Ovary (tissue), 9 donors: ENCODE results near the gene PTPRK. TPM values are rescaled to one million over a fixed set of nuclear protein-coding genes. Genes with fewer than 3 reads are reported as not detected.

Experiments used
- DNase-seq, 5 donors: peaks; one replicate each; pipeline ENCODE4 v3.0.0-alpha.2; 2019 to 2020
- H3K27ac ChIP-seq, 2 donors: fragments of 200-600 bp; one replicate each; pipeline versions ENCODE4 v1.5.1 to v1.8.0; 2019 to 2022
- H3K27me3 ChIP-seq: fragments of 200-600 bp; one replicate; pipeline ENCODE4 v1.8.0; 2022
- H3K36me3 ChIP-seq: fragments of 200-600 bp; sonication (generic); one replicate; pipeline ENCODE4 v1.5.1; 2019
- H3K4me1 ChIP-seq: one replicate; pipeline ENCODE4 v1.8.1; 2013; ENCODE audit warnings: mild to moderate bottlenecking, moderate library complexity; ENCODE audit not compliant: insufficient read depth
- H3K4me3 ChIP-seq: fragments of 200-600 bp; sonication (generic); one replicate; pipeline ENCODE4 v1.5.1; 2017
- H3K9me3 ChIP-seq, 2 donors: fragments of 200-600 bp in 1 of 2; sonication (generic) in 1 of 2; one replicate each; pipeline versions ENCODE4 v1.5.1 to v1.8.1; 2013 to 2019; ENCODE audit warnings: mild to moderate bottlenecking in 1 of 2, moderate library complexity in 1 of 2
- CTCF ChIP-seq, 3 donors: fragments of 450-650 bp in 2 of 3; fragments of 200-600 bp in 1 of 3; IDR thresholded peaks; one replicate each; pipeline versions ENCODE4 v1.5.1 to v1.8.0; 2016 to 2022; ENCODE audit warnings: antibody characterized with exemption in 3 of 3, mild to moderate bottlenecking in 1 of 3
- EP300 ChIP-seq: sonication (generic); formaldehyde crosslinking; IDR thresholded peaks from one replicate; pipeline ENCODE4 v1.6.1; 2017; ENCODE audit warnings: antibody characterized with exemption
- POLR2A ChIP-seq: fragments of 450-650 bp; IDR thresholded peaks from one replicate; pipeline ENCODE4 v1.6.1; 2017; ENCODE audit warnings: antibody characterized with exemption, mild to moderate bottlenecking, moderate library complexity
- WGBS, 3 donors: extraction: QIAGEN DNeasy Blood & Tissue Kit in 1 of 3; methylation state at CpG; one replicate each; pipeline versions ENCODE4 v1.1.5 to v1.1.7; 2013 to 2017; 5-methylcytosine and 5-hydroxymethylcytosine counted together
- intact Hi-C, 4 donors: fragments of 100-400 bp; cut with DNase I; formaldehyde crosslinking; loops; one replicate each; pipeline versions ENCODE4 v1.11.0 to v1.15.1; 2022 to 2023
- polyA plus RNA-seq, 2 donors: library from polyadenylated mRNA; stranded (reverse); fragments of 200-250 nt in 1 of 2; fragments of 350-450 nt in 1 of 2; fragmentation: Illumina TruSeq in 1 of 2; extraction: RNeasy Lipid Tissue Mini Kit (QIAGEN cat#74804) in 1 of 2; gene quantifications; one replicate each; pipeline ENCODE4 v1.2.3, GENCODE V29; 2013 to 2014
- total RNA-seq, 7 donors: library from RNA; depleted of rRNA in 2 of 7; stranded (reverse); fragments of >200 nt in 2 of 7; fragmentation: NEBNext Ultra II Directional in 3 of 7; extraction: Animal tissue kit (Norgen Biotek cat#: 25700) in 3 of 7; gene quantifications; one replicate each; pipeline versions ENCODE4 v1.1.0 to v1.2.4, GENCODE V29; 2016 to 2023
- donor health status: DM: no; HTN: no; CAD: no; lungs with moderate emphysema.
- donor health status: DM: no; HTN: no; CAD: no.
- donor health status: Bipolar disorder and iron deficiency.
- donor health status: DM: yes; HTN: yes; CAD: no.
- donor health status: DM: no; HTN: no; CAD: no.
- donor health status: DM: yes; HTN: yes; CAD: no.

PTPRK gene
- total and polyA plus RNA-seq, 9 donors, result 24.0 to 50.7 (median 44.1) TPM

- Histone ChIP-seq H3K9me3 (no peaks in the 10 kb centered on the region), H3K4me3 (no peak overlapping the region), H3K27me3 (no peaks in the 10 kb centered on the region), H3K4me1 (peaks cover 4% of the 10 kb centered on the region), H3K36me3 (no peaks in the 10 kb centered on the region), H3K27ac (no peak overlapping the region)
- 18 to 49% (median 23%) methylated on average over 3 of the region's 3 CpGs for WGBS, 3 donors
- DNase-seq, result no peak
- intact Hi-C loops, result no loop called here
- TF ChIP-seq CTCF (IDR thresholded peaks at IDR 0.05) (no peak), POLR2A (no peak)
Observed at GRCh38 chr6:128343706-128344105, 176.7 kb downstream of the PTPRK start.

- Histone ChIP-seq H3K4me1 (peaks cover 5% of the 10 kb centered on the region), H3K9me3 (no peaks in the 10 kb centered on the region), H3K27ac (no peak overlapping the region), H3K36me3 (no peaks in the 10 kb centered on the region), H3K27me3 (no peaks in the 10 kb centered on the region), H3K4me3 (no peak overlapping the region)
- intact Hi-C loops, result no loop called here
- no peak for DNase-seq
- WGBS, 3 donors, result 23 to 46% (median 36%) methylated on average over 1 of the region's 1 CpG
- TF ChIP-seq POLR2A (no peak), CTCF (IDR thresholded peaks at IDR 0.05) (no peak)
Observed at GRCh38 chr6:128339635-128340450, 180.6 kb downstream of the PTPRK start.

GRCh38 chr6:128337619-128338018, 182.8 kb downstream of the PTPRK start:
- intact Hi-C loops, result no loop called here
- Histone ChIP-seq H3K36me3 (no peaks in the 10 kb centered on the region), H3K4me3 (no peak overlapping the region), H3K4me1 (peaks cover 5% of the 10 kb centered on the region), H3K9me3 (no peaks in the 10 kb centered on the region), H3K27me3 (no peaks in the 10 kb centered on the region), H3K27ac (no peak overlapping the region)
- 28 to 57% (median 56%) methylated on average over 1 of the region's 1 CpG for WGBS, 3 donors
- TF ChIP-seq CTCF (IDR thresholded peaks at IDR 0.05) (no peak), POLR2A (no peak), EP300 (no peak)
- no peak for DNase-seq

GRCh38 chr6:128336436-128337095, 183.8 kb downstream of the PTPRK start:
- no peak overlapping the region for H3K27ac ChIP-seq
- peaks cover 5% of the 10 kb centered on the region for H3K4me1 ChIP-seq
- 60 to 61% (median 61%) methylated on average over 3 of the region's 3 CpGs for WGBS, 3 donors
- H3K9me3 ChIP-seq, result no peaks in the 10 kb centered on the region
- DNase-seq, result no peak
- TF ChIP-seq EP300 (no peak), CTCF (IDR thresholded peaks at IDR 0.05) (no peak), POLR2A (no peak)
- no peaks in the 10 kb centered on the region for H3K27me3 ChIP-seq
- H3K36me3 ChIP-seq, result no peaks in the 10 kb centered on the region
- no peak overlapping the region for H3K4me3 ChIP-seq
- intact Hi-C loops, result no loop called here
